ENCODE results near the gene LONP2. TPM values are rescaled to one million over a fixed set of nuclear protein-coding genes. Genes with fewer than 3 reads are reported as not detected.
A peak's percentile ranks its signal among the peaks of the same experiment; 100 is the strongest.

The LONP2 gene
- total and polyA plus RNA-seq, 9 of the 15 experiments (the other 6 are each of a cell fraction or from before 2014, with no cell fraction given) = 8.1 to 41.2 (median 25.6) TPM

DNA sequence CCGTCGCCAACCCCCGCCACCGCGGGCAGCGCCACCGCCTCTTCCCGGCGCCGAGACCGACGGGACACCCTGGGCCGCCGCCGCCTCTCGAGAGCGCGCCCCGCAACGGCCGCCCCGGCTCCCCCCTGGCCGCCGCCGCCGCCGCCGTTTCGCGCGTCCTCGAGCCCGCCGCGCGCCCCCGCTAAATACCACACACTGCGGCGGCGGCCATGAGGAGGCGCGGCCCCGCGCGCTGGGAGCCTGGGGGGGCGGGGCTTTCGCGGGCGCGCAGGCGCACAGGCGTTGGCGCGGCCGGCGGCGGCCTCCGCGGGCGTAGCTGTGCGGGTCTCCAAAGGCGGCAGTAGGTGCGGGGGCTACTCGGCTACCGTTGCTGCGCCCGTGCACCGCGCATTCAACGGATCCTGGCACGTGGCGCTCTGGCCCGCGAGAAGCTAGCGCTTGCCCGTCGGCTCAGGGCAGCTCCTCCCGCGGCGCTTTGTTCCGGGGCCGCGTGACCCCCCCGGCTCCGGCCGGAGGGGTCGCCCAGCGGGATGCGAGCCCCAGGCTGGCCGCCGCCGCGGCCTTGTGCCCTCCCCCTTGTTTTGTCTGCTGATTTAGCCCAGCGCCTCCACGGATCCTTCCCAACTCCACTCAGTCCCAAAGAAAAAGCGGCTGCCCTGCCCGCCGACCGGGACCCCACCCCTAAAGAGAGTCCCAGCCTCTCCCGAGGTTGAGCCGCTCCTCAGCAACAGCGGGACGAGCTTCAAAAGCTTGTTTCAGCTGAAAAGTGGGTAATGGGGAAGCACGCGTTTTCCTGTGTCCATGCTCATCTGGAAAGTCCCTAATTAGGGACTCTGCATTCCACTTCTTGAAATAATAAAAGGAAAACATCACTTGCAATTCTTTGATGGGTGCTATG, 141.4 kb downstream of the LONP2 start, which contains the start of gene SIAH1:
TSS of gene SIAH1 (minus strand) at position 161 of the 898 bp plus-strand sequence. CDS start 22,985 bp downstream, outside the sequence.
- intact Hi-C loops (cut with micrococcal nuclease) (loop anchor here (2.0 kb wide), 1 partner anchor 19 kb away; no protein-coding TSS in a partner anchor), in situ Hi-C loops (cut with MboI) (no loop called here)
- peak within 1 kb of the TSS; percentile 95 for H3K27ac ChIP-seq (ENCODE audit: extremely low read depth, low read depth, low read length)
- no peaks in the 10 kb centered on the region for H3K9me3 ChIP-seq (replicated peaks; ENCODE audit: control insufficient read depth, insufficient read depth, low read depth, low read length)
- H3K36me3 ChIP-seq (ENCODE audit: control insufficient read depth, insufficient read depth, low read length) = no peaks in the 10 kb centered on the region
- DNase-seq (ENCODE audit: extremely low read depth in 1 of 4, low spot score in 3 of 4) (peak; percentile 91 to 94 (median 92)), FAIRE-seq (no peak), ATAC-seq (peak; percentile 81)
- ChIA-PET CTCF (ENCODE audit: low intra/inter-chr PET ratio) (no interaction called here), POLR2A (interaction anchor here (0.6 to 1.5 kb wide), 7 partner anchors 9 to 118 kb away, joined by 3 to 9 read pairs (median 4); no protein-coding TSS in a partner anchor)
- H3K9ac ChIP-seq (ENCODE audit: insufficient read depth in 1 of 2, low read depth in 2 of 2, low read length in 2 of 2) = peak within 1 kb of the TSS; percentile 88 to 95
- peak within 1 kb of the TSS; percentile 85 for H3K4me3 ChIP-seq
- H3K9me1 ChIP-seq (ENCODE audit: control insufficient read depth, insufficient read depth, low read length) = no peaks in the 10 kb centered on the region
- H3K27me3 ChIP-seq (ENCODE audit: control insufficient read depth in 2 of 2, insufficient read depth in 2 of 2, low read length in 2 of 2) = no peaks in the 10 kb centered on the region
- H2AFZ ChIP-seq (ENCODE audit: low read depth, low read length) = peak within 1 kb of the TSS; percentile 96
- peaks cover 26% of the 10 kb centered on the region; the same call in 1 of the 2 replicates for H4K20me1 ChIP-seq (replicated peaks; ENCODE audit: control insufficient read depth, insufficient read depth, low read length)
- peaks cover 15% of the 10 kb centered on the region in 2 experiments; a peak in 4 of 5 replicates for H3K4me1 ChIP-seq (replicated peaks in 1 of 2; ENCODE audit: control insufficient read depth in 2 of 2, insufficient read depth in 2 of 2, low read length in 2 of 2)
- BruUV-seq (replicated peaks) = TSS peak; percentile 91
- H3K4me2 ChIP-seq (ENCODE audit: insufficient read depth, low read length) = peak within 1 kb of the TSS; percentile 95
- under 1% methylated on average over 36 of the region's 105 CpGs for WGBS (ENCODE audit: insufficient coverage, low coverage, missing lambda C conversion rate)
- peaks cover 39% of the 10 kb centered on the region for H3K79me2 ChIP-seq (ENCODE audit: control insufficient read depth, insufficient read depth, low read length)
- TF ChIP-seq CSDE1 (IDR thresholded peaks at IDR 0.05) (no peak), NBN (IDR thresholded peaks at IDR 0.05; ENCODE audit: low read depth) (no peak), ZC3H8 (IDR thresholded peaks at IDR 0.05) (no peak), ETV1 (tag; conservative IDR thresholded peaks at IDR 0.05; ENCODE audit: low read depth) (no peak), ZNF24 (IDR thresholded peaks at IDR 0.05) (no peak; the same call in 1 of the 2 replicates), ZC3H4 (CRISPR knock-in tag; IDR thresholded peaks at IDR 0.05; ENCODE audit: borderline replicate concordance) (no peak), RBM39 (optimal IDR thresholded peaks at IDR 0.05; ENCODE audit: low read depth, low read length) (no peak), DACH1 (IDR thresholded peaks at IDR 0.05; ENCODE audit: partially characterized antibody) (no peak)
- TF ChIP-seq, protein P1, sequence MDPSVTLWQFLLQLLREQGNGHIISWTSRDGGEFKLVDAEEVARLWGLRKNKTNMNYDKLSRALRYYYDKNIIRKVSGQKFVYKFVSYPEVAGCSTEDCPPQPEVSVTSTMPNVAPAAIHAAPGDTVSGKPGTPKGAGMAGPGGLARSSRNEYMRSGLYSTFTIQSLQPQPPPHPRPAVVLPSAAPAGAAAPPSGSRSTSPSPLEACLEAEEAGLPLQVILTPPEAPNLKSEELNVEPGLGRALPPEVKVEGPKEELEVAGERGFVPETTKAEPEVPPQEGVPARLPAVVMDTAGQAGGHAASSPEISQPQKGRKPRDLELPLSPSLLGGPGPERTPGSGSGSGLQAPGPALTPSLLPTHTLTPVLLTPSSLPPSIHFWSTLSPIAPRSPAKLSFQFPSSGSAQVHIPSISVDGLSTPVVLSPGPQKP (CRISPR knock-in tag; IDR thresholded peaks at IDR 0.05) = no peak
- TF ChIP-seq, protein P2, sequence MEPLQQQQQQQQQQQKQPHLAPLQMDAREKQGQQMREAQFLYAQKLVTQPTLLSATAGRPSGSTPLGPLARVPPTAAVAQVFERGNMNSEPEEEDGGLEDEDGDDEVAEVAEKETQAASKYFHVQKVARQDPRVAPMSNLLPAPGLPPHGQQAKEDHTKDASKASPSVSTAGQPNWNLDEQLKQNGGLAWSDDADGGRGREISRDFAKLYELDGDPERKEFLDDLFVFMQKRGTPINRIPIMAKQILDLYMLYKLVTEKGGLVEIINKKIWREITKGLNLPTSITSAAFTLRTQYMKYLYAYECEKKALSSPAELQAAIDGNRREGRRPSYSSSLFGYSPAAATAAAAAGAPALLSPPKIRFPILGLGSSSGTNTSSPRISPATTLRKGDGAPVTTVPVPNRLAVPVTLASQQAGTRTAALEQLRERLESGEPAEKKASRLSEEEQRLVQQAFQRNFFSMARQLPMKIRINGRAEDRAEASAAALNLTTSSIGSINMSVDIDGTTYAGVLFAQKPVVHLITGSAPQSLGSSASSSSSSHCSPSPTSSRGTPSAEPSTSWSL (CRISPR knock-in tag; IDR thresholded peaks at IDR 0.05; ENCODE audit: borderline replicate concordance) = no peak
- TF ChIP-seq, protein P3, sequence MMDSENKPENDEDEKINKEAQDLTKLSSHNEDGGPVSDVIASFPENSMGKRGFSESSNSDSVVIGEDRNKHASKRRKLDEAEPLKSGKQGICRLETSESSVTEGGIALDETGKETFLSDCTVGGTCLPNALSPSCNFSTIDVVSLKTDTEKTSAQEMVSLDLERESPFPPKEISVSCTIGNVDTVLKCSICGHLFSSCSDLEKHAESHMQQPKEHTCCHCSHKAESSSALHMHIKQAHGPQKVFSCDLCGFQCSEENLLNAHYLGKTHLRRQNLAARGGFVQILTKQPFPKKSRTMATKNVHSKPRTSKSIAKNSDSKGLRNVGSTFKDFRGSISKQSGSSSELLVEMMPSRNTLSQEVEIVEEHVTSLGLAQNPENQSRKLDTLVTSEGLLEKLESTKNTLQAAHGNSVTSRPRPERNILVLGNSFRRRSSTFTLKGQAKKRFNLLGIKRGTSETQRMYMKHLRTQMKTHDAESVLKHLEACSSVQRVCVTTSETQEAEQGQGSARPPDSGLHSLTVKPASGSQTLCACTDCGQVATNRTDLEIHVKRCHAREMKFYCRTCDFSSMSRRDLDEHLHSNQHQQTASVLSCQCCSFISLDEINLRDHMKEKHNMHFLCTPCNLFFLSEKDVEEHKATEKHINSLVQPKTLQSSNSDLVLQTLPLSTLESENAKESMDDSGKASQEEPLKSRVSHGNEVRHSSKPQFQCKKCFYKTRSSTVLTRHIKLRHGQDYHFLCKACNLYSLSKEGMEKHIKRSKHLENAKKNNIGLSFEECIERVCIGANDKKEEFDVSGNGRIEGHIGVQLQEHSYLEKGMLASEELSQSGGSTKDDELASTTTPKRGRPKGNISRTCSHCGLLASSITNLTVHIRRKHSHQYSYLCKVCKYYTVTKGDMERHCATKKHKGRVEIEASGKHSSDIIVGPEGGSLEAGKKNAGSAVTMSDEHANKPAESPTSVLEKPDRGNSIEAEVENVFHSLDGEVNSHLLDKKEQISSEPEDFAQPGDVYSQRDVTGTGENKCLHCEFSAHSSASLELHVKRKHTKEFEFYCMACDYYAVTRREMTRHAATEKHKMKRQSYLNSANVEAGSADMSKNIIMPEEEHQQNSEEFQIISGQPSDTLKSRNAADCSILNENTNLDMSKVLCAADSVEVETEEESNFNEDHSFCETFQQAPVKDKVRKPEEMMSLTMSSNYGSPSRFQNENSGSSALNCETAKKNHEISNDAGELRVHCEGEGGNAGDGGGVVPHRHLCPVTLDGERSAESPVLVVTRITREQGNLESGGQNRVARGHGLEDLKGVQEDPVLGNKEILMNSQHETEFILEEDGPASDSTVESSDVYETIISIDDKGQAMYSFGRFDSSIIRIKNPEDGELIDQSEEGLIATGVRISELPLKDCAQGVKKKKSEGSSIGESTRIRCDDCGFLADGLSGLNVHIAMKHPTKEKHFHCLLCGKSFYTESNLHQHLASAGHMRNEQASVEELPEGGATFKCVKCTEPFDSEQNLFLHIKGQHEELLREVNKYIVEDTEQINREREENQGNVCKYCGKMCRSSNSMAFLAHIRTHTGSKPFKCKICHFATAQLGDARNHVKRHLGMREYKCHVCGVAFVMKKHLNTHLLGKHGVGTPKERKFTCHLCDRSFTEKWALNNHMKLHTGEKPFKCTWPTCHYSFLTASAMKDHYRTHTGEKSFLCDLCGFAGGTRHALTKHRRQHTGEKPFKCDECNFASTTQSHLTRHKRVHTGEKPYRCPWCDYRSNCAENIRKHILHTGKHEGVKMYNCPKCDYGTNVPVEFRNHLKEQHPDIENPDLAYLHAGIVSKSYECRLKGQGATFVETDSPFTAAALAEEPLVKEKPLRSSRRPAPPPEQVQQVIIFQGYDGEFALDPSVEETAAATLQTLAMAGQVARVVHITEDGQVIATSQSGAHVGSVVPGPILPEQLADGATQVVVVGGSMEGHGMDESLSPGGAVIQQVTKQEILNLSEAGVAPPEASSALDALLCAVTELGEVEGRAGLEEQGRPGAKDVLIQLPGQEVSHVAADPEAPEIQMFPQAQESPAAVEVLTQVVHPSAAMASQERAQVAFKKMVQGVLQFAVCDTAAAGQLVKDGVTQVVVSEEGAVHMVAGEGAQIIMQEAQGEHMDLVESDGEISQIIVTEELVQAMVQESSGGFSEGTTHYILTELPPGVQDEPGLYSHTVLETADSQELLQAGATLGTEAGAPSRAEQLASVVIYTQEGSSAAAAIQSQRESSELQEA (IDR thresholded peaks at IDR 0.05; ENCODE audit: low read depth) = peak; percentile 56; the same call in 1 of the 2 replicates
